GM23338 (cell line): Measurements from ENCODE around the gene UBR2. TPM values are rescaled to one million over a fixed set of nuclear protein-coding genes. Genes with fewer than 3 reads are reported as not detected.
A peak's percentile ranks its signal among the peaks of the same experiment; 100 is the strongest.

Experiments
- ATAC-seq: fragments of 200-7000 bp; cut with Tn5 transposase; 3 replicates; pipeline ENCODE4 v1.9.1; 2020
- DNase-seq: peaks from one replicate; pipeline ENCODE4 v3.0.0-alpha.2; 2015; ENCODE audit warnings: low spot score
- H2AFZ ChIP-seq: fragments of 200-600 bp; sonication (generic); 2 replicates; pipeline ENCODE4 v1.8.0; 2016; ENCODE audit warnings: antibody characterized with exemption, mild to moderate bottlenecking, moderate library complexity
- H3F3A ChIP-seq: fragments of 200-600 bp; sonication (generic); replicated peaks from 2 replicates; pipeline ENCODE4 v1.8.0; 2017; ENCODE audit warnings: antibody characterized with exemption, mixed run types, low read depth
- H3K27ac ChIP-seq: fragments of 200-600 bp; sonication (generic); 2 replicates; pipeline ENCODE4 v1.6.1; 2016; ENCODE audit warnings: low read depth
- H3K27me3 ChIP-seq: fragments of 200-600 bp; sonication (generic); 2 replicates; pipeline ENCODE4 v1.8.0; 2016; ENCODE audit warnings: mild to moderate bottlenecking, mixed run types, moderate library complexity; ENCODE audit not compliant: insufficient read depth
- H3K36me3 ChIP-seq: fragments of 200-600 bp; sonication (generic); 2 replicates; pipeline ENCODE4 v1.8.0; 2016; ENCODE audit warnings: mild to moderate bottlenecking; ENCODE audit not compliant: insufficient read depth
- H3K4me1 ChIP-seq: fragments of 200-600 bp; sonication (generic); 2 replicates; pipeline ENCODE4 v1.8.0; 2016; ENCODE audit warnings: mild to moderate bottlenecking, moderate library complexity; ENCODE audit not compliant: insufficient read depth
- H3K4me2 ChIP-seq: fragments of 200-600 bp; sonication (generic); 2 replicates; pipeline ENCODE4 v1.7.1; 2017; ENCODE audit warnings: mixed run types
- H3K4me3 ChIP-seq: fragments of 200-600 bp; sonication (generic); 2 replicates; pipeline ENCODE4 v1.6.1; 2016; ENCODE audit warnings: mixed run types
- H3K79me2 ChIP-seq: fragments of 200-600 bp; sonication (generic); replicated peaks from 2 replicates; pipeline ENCODE4 v1.8.0; 2017; ENCODE audit warnings: mild to moderate bottlenecking; ENCODE audit not compliant: insufficient read depth
- H3K9me2 ChIP-seq: fragments of 200-600 bp; sonication (generic); 2 replicates; pipeline ENCODE4 v1.8.0; 2017; ENCODE audit not compliant: insufficient read depth
- H4K20me1 ChIP-seq: fragments of 200-600 bp; sonication (generic); replicated peaks from 2 replicates; pipeline ENCODE4 v1.8.0; 2017; ENCODE audit warnings: mild to moderate bottlenecking; ENCODE audit not compliant: insufficient read depth
- H3K27ac Mint-ChIP-seq: 2 replicates; pipeline ENCODE4 v1.8.0; 2020; ENCODE audit warnings: inconsistent platforms, mild to moderate bottlenecking, moderate library complexity, mixed read lengths
- H3K27me3 Mint-ChIP-seq: 3 replicates; pipeline ENCODE4 v1.8.0; 2022; ENCODE audit warnings: low read depth, mild to moderate bottlenecking, moderate library complexity, mixed read lengths, inconsistent platforms; ENCODE audit not compliant: insufficient read depth, poor library complexity
- H3K36me3 Mint-ChIP-seq: 3 replicates; pipeline ENCODE4 v1.8.0; 2021; ENCODE audit warnings: low read depth, mild to moderate bottlenecking, inconsistent platforms, moderate library complexity, mixed read lengths
- H3K4me1 Mint-ChIP-seq: 3 replicates; pipeline ENCODE4 v1.8.0; 2020; ENCODE audit warnings: mild to moderate bottlenecking, inconsistent platforms, mixed read lengths
- H3K4me3 Mint-ChIP-seq: 3 replicates; pipeline ENCODE4 v1.8.0; 2021; ENCODE audit warnings: moderate library complexity, mild to moderate bottlenecking, inconsistent platforms, mixed read lengths
- H3K9me3 Mint-ChIP-seq: 3 replicates; pipeline ENCODE4 v1.8.0; 2020; ENCODE audit warnings: moderate library complexity, mild to moderate bottlenecking, inconsistent platforms, mixed read lengths
- CREB1 ChIP-seq: fragments of 250-450 bp; sonication (Bioruptor Pico); IDR thresholded peaks from 2 replicates; pipeline ENCODE4 v1.5.0; 2020; ENCODE audit warnings: low read depth, mild to moderate bottlenecking, moderate library complexity
- CTCF ChIP-seq, 2 experiments: fragments of 200-600 bp in 1 of 2; sonication (generic) in 1 of 2; conservative IDR thresholded peaks; 2 replicates each; pipeline versions ENCODE4 v1.5.1 to v1.6.1; 2016 to 2017; ENCODE audit warnings: antibody characterized with exemption in 2 of 2, low read depth in 2 of 2, mild to moderate bottlenecking in 2 of 2, moderate library complexity in 1 of 2
- NANOG ChIP-seq: IDR thresholded peaks from 2 replicates; pipeline ENCODE4 v1.6.1; 2016; ENCODE audit warnings: antibody characterized with exemption, borderline replicate concordance
- STAT1 ChIP-seq: IDR thresholded peaks from one replicate; pipeline ENCODE4 v1.6.1; 2016; ENCODE audit warnings: antibody characterized with exemption; ENCODE audit not compliant: unreplicated experiment
- ZNF114 ChIP-seq: fragments of 250-450 bp; sonication (Bioruptor Pico); IDR thresholded peaks from 2 replicates; pipeline ENCODE4 v1.5.0; 2020; ENCODE audit warnings: mild to moderate bottlenecking, moderate library complexity
- ZNF331 ChIP-seq: fragments of 250-450 bp; sonication (Bioruptor Pico); IDR thresholded peaks from 2 replicates; pipeline ENCODE4 v1.5.0; 2020; ENCODE audit warnings: low read depth, mild to moderate bottlenecking, moderate library complexity
- polyA plus RNA-seq: library from polyadenylated mRNA; unstranded; fragments of >200 nt; fragmentation: Nextera tagmentation; extraction: Ambion mirVana; gene quantifications from 2 replicates; pipeline ENCODE4 v1.2.1, GENCODE V29; 2016
- total RNA-seq: library from RNA; depleted of rRNA; stranded (reverse); fragments of >200 nt; shearing (Covaris generic); gene quantifications from 2 replicates; pipeline ENCODE4 v1.2.3, GENCODE V29; 2014
- TF ChIP-seq, protein P1 (sequence below): IDR thresholded peaks from one replicate; pipeline ENCODE4 v1.6.1; 2018; ENCODE audit warnings: antibody characterized with exemption; ENCODE audit not compliant: unreplicated experiment

The UBR2 gene
- total and polyA plus RNA-seq, 2 experiments from 2014 or later = 6.7 to 21.2 TPM

DNA sequence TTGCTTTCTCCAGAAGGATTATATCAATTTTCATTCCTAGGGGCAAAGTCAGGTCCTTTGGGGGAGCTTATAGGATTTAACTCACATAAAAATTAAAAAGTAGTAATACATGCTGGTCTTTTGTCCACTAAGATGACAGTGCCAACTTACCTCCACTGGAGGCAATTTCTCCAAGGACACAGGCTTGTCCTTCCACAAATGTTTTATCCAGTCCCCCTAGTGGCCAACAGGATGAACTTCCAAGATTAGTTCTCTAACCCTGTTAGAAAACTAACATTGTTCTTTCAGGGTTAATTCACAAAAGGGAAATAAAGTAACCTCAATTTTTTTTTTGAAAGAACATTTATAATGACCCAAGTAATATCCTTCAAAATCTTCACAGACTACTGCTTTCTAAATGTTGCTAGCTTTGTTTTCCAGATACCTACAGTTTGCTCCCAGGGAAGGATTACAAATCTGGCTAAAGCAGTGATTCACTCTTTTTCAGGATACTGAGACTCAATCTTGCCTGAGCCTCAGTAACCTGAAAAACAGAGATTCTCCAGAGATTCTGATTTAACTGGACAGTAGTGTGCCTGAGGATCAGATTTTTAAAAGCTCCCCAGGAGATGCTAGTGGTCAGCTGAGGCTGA lies 31.7 kb upstream of the UBR2 start:
- Histone ChIP-seq H3K27ac (no peak overlapping the region), H4K20me1 (no peaks in the 10 kb centered on the region), H3K27me3 (no peaks in the 10 kb centered on the region), H2AFZ (no peak overlapping the region), H3K4me2 (no peak overlapping the region), H3F3A (no peaks in the 10 kb centered on the region), H3K79me2 (no peaks in the 10 kb centered on the region), H3K9me2 (0 out of 2 replicates have a peak, but pooled peaks cover 5% of the 10 kb centered on the region), H3K4me3 (no peak overlapping the region), H3K4me1 (no peaks in the 10 kb centered on the region), H3K36me3 (no peaks in the 10 kb centered on the region)
- ATAC-seq = peak; percentile 86
- Mint-ChIP-seq H3K27ac (no peak overlapping the region), H3K4me1 (no peaks in the 10 kb centered on the region), H3K36me3 (no peaks in the 10 kb centered on the region), H3K27me3 (no peaks in the 10 kb centered on the region), H3K9me3 (no peaks in the 10 kb centered on the region), H3K4me3 (no peak overlapping the region)
- peak; percentile 78 to 96 for TF ChIP-seq CTCF (conservative IDR thresholded peaks at IDR 0.05; ENCODE audit: low read depth in 2 of 2)
- TF ChIP-seq ZNF114 (CRISPR knock-in tag) = no peak
- peak; percentile 80 for DNase-seq

GRCh38 chr6:42533794-42534193 lies 30.0 kb upstream of the UBR2 start:
- Histone ChIP-seq H4K20me1 (no peaks in the 10 kb centered on the region), H3K4me2 (no peak overlapping the region), H3K4me3 (no peak overlapping the region), H3F3A (no peaks in the 10 kb centered on the region), H3K9me2 (0 out of 2 replicates have a peak, but pooled peaks cover 5% of the 10 kb centered on the region), H2AFZ (no peak overlapping the region), H3K4me1 (no peaks in the 10 kb centered on the region), H3K79me2 (no peaks in the 10 kb centered on the region), H3K36me3 (no peaks in the 10 kb centered on the region), H3K27ac (no peak overlapping the region), H3K27me3 (no peaks in the 10 kb centered on the region)
- Mint-ChIP-seq H3K27ac (no peak overlapping the region), H3K36me3 (no peaks in the 10 kb centered on the region), H3K27me3 (no peaks in the 10 kb centered on the region), H3K9me3 (no peaks in the 10 kb centered on the region), H3K4me3 (no peak overlapping the region), H3K4me1 (no peaks in the 10 kb centered on the region)
- DNase-seq (no peak), ATAC-seq (no peak)
- TF ChIP-seq CREB1 (CRISPR knock-in tag) = no peak
- no peak for TF ChIP-seq NANOG
- no peak for TF ChIP-seq ZNF331 (CRISPR knock-in tag)
- TF ChIP-seq, protein P1, sequence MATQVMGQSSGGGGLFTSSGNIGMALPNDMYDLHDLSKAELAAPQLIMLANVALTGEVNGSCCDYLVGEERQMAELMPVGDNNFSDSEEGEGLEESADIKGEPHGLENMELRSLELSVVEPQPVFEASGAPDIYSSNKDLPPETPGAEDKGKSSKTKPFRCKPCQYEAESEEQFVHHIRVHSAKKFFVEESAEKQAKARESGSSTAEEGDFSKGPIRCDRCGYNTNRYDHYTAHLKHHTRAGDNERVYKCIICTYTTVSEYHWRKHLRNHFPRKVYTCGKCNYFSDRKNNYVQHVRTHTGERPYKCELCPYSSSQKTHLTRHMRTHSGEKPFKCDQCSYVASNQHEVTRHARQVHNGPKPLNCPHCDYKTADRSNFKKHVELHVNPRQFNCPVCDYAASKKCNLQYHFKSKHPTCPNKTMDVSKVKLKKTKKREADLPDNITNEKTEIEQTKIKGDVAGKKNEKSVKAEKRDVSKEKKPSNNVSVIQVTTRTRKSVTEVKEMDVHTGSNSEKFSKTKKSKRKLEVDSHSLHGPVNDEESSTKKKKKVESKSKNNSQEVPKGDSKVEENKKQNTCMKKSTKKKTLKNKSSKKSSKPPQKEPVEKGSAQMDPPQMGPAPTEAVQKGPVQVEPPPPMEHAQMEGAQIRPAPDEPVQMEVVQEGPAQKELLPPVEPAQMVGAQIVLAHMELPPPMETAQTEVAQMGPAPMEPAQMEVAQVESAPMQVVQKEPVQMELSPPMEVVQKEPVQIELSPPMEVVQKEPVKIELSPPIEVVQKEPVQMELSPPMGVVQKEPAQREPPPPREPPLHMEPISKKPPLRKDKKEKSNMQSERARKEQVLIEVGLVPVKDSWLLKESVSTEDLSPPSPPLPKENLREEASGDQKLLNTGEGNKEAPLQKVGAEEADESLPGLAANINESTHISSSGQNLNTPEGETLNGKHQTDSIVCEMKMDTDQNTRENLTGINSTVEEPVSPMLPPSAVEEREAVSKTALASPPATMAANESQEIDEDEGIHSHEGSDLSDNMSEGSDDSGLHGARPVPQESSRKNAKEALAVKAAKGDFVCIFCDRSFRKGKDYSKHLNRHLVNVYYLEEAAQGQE = no peak
- no peak for TF ChIP-seq STAT1
- no peak for TF ChIP-seq CTCF (conservative IDR thresholded peaks at IDR 0.05; ENCODE audit: low read depth in 2 of 2)
